ENCODE data around the gene RPL37. TPM values are rescaled to one million over a fixed set of nuclear protein-coding genes. Genes with fewer than 3 reads are reported as not detected.

RPL37 gene
- polyA plus RNA-seq, 1 donor (not counting 4 experiments of a cell fraction or from before 2014, with no cell fraction given): 3,448 TPM

DNA sequence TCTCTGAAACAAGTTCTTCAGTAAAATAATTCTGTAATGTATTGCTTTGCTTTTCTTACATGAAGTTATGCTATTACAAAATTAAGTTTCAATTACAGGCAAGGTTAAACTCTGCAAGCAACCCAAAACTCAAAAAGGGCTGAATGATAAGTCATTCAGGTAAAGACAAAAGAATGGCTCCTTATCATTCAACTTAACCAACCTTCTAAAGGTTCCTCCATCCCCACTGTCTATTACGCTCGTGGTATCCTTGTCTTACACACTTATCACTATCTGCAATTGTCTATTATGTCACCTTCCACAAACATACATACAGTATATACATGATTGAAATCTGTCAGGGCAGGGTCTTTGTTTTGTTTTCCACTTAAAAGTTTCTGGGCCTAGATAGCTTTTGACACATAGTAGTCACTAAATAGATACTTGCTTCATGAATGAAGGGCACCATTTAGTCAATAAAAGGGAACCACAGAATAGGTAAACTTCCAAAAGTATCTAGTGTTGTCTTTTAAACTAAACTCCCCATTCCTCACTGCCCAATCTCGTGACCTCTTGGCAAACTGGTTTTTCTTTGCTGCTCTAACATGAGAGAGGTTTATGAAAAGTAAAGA, 6.9 kb downstream of the RPL37 start:
- TF ChIP-seq, protein P1, sequence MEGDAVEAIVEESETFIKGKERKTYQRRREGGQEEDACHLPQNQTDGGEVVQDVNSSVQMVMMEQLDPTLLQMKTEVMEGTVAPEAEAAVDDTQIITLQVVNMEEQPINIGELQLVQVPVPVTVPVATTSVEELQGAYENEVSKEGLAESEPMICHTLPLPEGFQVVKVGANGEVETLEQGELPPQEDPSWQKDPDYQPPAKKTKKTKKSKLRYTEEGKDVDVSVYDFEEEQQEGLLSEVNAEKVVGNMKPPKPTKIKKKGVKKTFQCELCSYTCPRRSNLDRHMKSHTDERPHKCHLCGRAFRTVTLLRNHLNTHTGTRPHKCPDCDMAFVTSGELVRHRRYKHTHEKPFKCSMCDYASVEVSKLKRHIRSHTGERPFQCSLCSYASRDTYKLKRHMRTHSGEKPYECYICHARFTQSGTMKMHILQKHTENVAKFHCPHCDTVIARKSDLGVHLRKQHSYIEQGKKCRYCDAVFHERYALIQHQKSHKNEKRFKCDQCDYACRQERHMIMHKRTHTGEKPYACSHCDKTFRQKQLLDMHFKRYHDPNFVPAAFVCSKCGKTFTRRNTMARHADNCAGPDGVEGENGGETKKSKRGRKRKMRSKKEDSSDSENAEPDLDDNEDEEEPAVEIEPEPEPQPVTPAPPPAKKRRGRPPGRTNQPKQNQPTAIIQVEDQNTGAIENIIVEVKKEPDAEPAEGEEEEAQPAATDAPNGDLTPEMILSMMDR (optimal IDR thresholded peaks at IDR 0.05 in 1 of 3, IDR thresholded peaks at IDR 0.05 in 1 of 3, conservative IDR thresholded peaks at IDR 0.05 in 1 of 3; ENCODE audit: extremely low read depth in 1 of 3, insufficient read depth in 2 of 3, low read length in 3 of 3): no peak
- TF ChIP-seq EZH2 (IDR thresholded peaks at IDR 0.05; ENCODE audit: low read length): no peak
- H3K9me3 ChIP-seq (ENCODE audit: control insufficient read depth, low read depth, low read length): no peaks in the 10 kb centered on the region
- dilution Hi-C loops (cut with MboI; ENCODE audit: extremely low pct_ligation_motif_present, low sequenced_read_pairs): no loop called here
- peaks cover 6% of the 10 kb centered on the region for H3K9me1 ChIP-seq (ENCODE audit: control insufficient read depth, extremely low read depth, insufficient read depth, low read length)
- peaks cover 39 to 62% of the 10 kb centered on the region in 2 experiments for H3K36me3 ChIP-seq (ENCODE audit: control insufficient read depth in 2 of 2, extremely low read depth in 1 of 2, insufficient read depth in 2 of 2, low read length in 2 of 2)
- H3K4me1 ChIP-seq (ENCODE audit: control insufficient read depth, extremely low read depth, insufficient read depth, low read length): peaks cover 16% of the 10 kb centered on the region
- no peak overlapping the region for H3K4me2 ChIP-seq (ENCODE audit: control insufficient read depth, extremely low read depth, insufficient read depth, low read depth, low read length)
- H2AFZ ChIP-seq (ENCODE audit: control insufficient read depth, low read length): no peak overlapping the region
- H4K20me1 ChIP-seq (ENCODE audit: control insufficient read depth, extremely low read depth, insufficient read depth, low read length): peaks cover 50% of the 10 kb centered on the region
- no peak for FAIRE-seq
- H3K79me2 ChIP-seq (ENCODE audit: control insufficient read depth, insufficient read depth, low read length): peaks cover 46% of the 10 kb centered on the region
- H3K9ac ChIP-seq (ENCODE audit: control insufficient read depth, extremely low read depth, insufficient read depth, low read length): no peak overlapping the region
- no peak overlapping the region for H3K27ac ChIP-seq (ENCODE audit: control insufficient read depth, insufficient read depth, low read length)
- H3K27me3 ChIP-seq (ENCODE audit: control insufficient read depth, extremely low read depth, insufficient read depth, low read length): no peaks in the 10 kb centered on the region
- no peak overlapping the region for H3K4me3 ChIP-seq (ENCODE audit: control insufficient read depth in 2 of 3, extremely low read depth in 1 of 3, insufficient read depth in 2 of 3, low read depth in 1 of 3, low read length in 3 of 3)
- DNase-seq (ENCODE audit: low read depth, low spot score): no peak

DNA sequence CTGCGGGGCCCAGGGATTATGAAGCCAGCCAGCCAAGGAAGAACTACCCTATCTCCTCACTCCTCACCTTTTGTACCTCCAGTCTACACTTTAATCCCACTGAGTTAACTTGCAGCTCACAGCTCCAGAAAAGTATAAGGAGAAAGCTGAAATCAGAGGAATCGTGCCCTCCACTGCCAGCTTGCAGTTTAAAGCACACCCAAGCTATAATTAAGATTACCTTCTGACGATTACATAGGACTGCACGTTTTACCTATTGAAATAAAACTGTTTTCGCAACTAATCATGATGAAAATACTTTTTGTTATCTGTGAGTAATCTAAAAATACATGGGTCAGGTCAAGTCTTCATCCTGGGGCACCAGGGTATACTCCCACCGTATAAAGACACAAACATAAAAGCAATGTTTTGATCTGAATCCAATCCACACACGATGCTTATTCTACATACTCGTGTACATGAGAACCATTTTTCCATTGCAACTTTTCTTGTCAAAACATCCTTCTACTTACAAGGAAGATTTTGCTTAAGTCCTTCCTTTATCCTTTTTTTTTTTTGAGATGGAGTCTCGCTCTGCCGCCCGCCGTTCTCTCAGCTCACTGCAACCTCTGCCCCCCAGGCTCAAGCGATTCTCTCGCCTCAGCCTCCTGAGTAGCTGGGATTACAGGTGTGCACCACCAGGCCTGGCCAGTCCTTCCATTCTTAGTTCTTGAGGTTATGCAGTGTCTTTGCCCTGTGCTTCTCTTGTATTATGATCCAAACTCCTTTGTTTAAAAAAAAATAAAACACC, 7.6 kb downstream of the RPL37 start:
- TF ChIP-seq, protein P1 (optimal IDR thresholded peaks at IDR 0.05 in 1 of 3, IDR thresholded peaks at IDR 0.05 in 1 of 3, conservative IDR thresholded peaks at IDR 0.05 in 1 of 3; ENCODE audit: extremely low read depth in 1 of 3, insufficient read depth in 2 of 3, low read length in 3 of 3): no peak
- TF ChIP-seq EZH2 (IDR thresholded peaks at IDR 0.05; ENCODE audit: low read length): no peak
- DNase-seq (ENCODE audit: low read depth, low spot score): no peak

More for the DNA sequence above, 7.6 kb downstream of the RPL37 start:
- Histone ChIP-seq H3K9me1 (ENCODE audit: control insufficient read depth, extremely low read depth, insufficient read depth, low read length) (peaks cover 6% of the 10 kb centered on the region), H4K20me1 (ENCODE audit: control insufficient read depth, extremely low read depth, insufficient read depth, low read length) (peaks cover 43% of the 10 kb centered on the region), H3K36me3 (ENCODE audit: control insufficient read depth in 2 of 2, extremely low read depth in 1 of 2, insufficient read depth in 2 of 2, low read length in 2 of 2) (peaks cover 34 to 54% of the 10 kb centered on the region in 2 experiments), H3K9me3 (ENCODE audit: control insufficient read depth, low read depth, low read length) (no peaks in the 10 kb centered on the region), H3K9ac (ENCODE audit: control insufficient read depth, extremely low read depth, insufficient read depth, low read length) (no peak overlapping the region), H3K79me2 (ENCODE audit: control insufficient read depth, insufficient read depth, low read length) (peaks cover 39% of the 10 kb centered on the region), H3K27me3 (ENCODE audit: control insufficient read depth, extremely low read depth, insufficient read depth, low read length) (no peaks in the 10 kb centered on the region), H3K4me2 (ENCODE audit: control insufficient read depth, extremely low read depth, insufficient read depth, low read depth, low read length) (no peak overlapping the region), H3K4me3 (ENCODE audit: control insufficient read depth in 2 of 3, extremely low read depth in 1 of 3, insufficient read depth in 2 of 3, low read depth in 1 of 3, low read length in 3 of 3) (no peak overlapping the region), H3K27ac (ENCODE audit: control insufficient read depth, insufficient read depth, low read length) (no peak overlapping the region), H3K4me1 (ENCODE audit: control insufficient read depth, extremely low read depth, insufficient read depth, low read length) (peaks cover 9% of the 10 kb centered on the region), H2AFZ (ENCODE audit: control insufficient read depth, low read length) (no peak overlapping the region)
- no peak for FAIRE-seq
- dilution Hi-C loops (cut with MboI; ENCODE audit: extremely low pct_ligation_motif_present, low sequenced_read_pairs): no loop called here

Measured in keratinocyte (primary cell).